ACC112 (cell line): ENCODE results near the gene PLD1.

ENCODE experiments used
- H2AFZ ChIP-seq: fragments of 200-600 bp; sonication (generic); one replicate; pipeline ENCODE4 v1.6.0; 2017; ENCODE audit warnings: antibody characterized with exemption, low read length; ENCODE audit not compliant: unreplicated experiment
- H3K27ac ChIP-seq: fragments of 200-600 bp; sonication (generic); 2 replicates; pipeline ENCODE4 v1.5.1; 2014; ENCODE audit warnings: low read depth, mild to moderate bottlenecking, antibody characterized with exemption, low read length, moderate library complexity
- H3K27me3 ChIP-seq: fragments of 200-600 bp; sonication (generic); 2 replicates; pipeline ENCODE4 v1.6.1; 2014; ENCODE audit warnings: mild to moderate bottlenecking, antibody characterized with exemption, low read length, moderate library complexity, mixed read lengths; ENCODE audit not compliant: insufficient read depth
- H3K36me3 ChIP-seq: fragments of 200-600 bp; sonication (generic); 2 replicates; pipeline ENCODE4 v1.6.1; 2016; ENCODE audit warnings: mild to moderate bottlenecking, antibody characterized with exemption, low read length, moderate library complexity, mixed read lengths; ENCODE audit not compliant: insufficient read depth
- H3K4me1 ChIP-seq: fragments of 200-600 bp; sonication (generic); one replicate; pipeline ENCODE4 v1.6.1; 2016; ENCODE audit warnings: low read length, mixed read lengths; ENCODE audit not compliant: insufficient read depth, unreplicated experiment, control insufficient read depth
- H3K4me3 ChIP-seq: fragments of 200-600 bp; sonication (generic); 2 replicates; pipeline ENCODE4 v1.5.1; 2014; ENCODE audit warnings: mild to moderate bottlenecking, low read depth, low read length
- H3K79me2 ChIP-seq: fragments of 200-600 bp; sonication (generic); one replicate; pipeline ENCODE4 v1.6.0; 2016; ENCODE audit warnings: low read length; ENCODE audit not compliant: control insufficient read depth, unreplicated experiment, insufficient read depth

PLD1 gene

DNA sequence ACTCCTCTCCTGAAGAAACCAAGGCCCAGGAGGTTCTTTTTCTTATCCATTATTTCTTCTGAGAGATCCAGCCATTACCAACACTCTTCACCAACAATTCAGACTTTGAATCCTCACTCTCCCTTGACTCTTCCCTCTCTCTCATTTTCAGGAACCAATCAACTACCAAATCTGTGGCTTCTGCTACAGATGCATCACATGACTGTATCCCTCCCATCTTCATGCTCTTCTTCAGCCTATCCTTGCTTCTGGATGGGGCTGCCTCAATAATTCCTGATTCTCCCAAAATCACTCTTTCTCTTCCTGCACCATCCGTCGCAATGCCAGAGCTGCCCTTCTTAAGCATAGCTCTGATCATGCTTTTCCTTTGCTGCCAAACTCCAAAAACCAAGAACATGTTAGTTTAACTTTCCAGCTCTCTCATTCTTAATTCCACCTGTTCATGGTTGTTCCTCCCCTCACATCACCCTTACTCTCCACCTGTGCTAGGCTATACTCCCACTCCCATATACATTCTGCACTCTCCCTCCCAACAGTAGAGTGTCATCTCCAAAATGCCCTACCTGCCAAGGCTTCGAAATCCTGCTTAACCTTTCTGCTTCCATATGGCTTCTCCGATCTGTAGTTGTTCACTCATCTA is 13.5 kb downstream of the PLD1 start:
- no peaks in the 10 kb centered on the region for H3K36me3 ChIP-seq
- peaks cover 26% of the 10 kb centered on the region for H3K79me2 ChIP-seq
- H3K4me3 ChIP-seq, result no peak overlapping the region
- H3K4me1 ChIP-seq, result peaks cover 47% of the 10 kb centered on the region
- no peaks in the 10 kb centered on the region for H3K27me3 ChIP-seq
- H3K27ac ChIP-seq, result peak overlapping the region; percentile 53; the same call in 1 of the 2 replicates
- no peak overlapping the region for H2AFZ ChIP-seq

- Histone ChIP-seq H3K27ac (peak overlapping the region; percentile 73; the same call in 1 of the 2 replicates), H3K79me2 (peaks cover 18% of the 10 kb centered on the region), H3K27me3 (no peaks in the 10 kb centered on the region), H3K36me3 (no peaks in the 10 kb centered on the region), H3K4me3 (no peak overlapping the region), H2AFZ (no peak overlapping the region), H3K4me1 (peaks cover 52% of the 10 kb centered on the region)
Observed at GRCh38 chr3:171792531-171792930, 17.8 kb downstream of the PLD1 start.

DNA sequence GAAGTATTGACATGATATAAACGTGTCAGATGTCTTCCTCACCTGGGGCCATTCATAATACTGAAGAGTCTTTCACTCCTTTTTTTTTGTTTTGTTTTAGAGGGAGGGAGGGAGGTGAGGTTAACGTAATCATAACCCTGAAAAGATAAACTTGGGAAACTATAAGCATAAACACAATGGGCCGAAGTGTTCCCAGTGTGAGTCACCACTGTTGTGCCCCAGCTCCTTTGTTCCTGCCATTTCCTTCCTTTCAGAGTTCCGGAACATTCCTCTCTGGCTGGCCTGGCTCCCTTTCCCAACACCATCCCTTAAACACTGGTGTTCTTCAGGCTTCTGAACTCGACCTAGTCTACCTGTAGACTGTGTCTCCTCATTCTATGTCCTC is 18.6 kb downstream of the PLD1 start:
- peaks cover 13% of the 10 kb centered on the region for H3K79me2 ChIP-seq
- H3K27me3 ChIP-seq, result no peaks in the 10 kb centered on the region
- peak overlapping the region; percentile 73 for H3K27ac ChIP-seq
- no peak overlapping the region for H2AFZ ChIP-seq
- peaks cover 48% of the 10 kb centered on the region for H3K4me1 ChIP-seq
- no peak overlapping the region for H3K4me3 ChIP-seq
- no peaks in the 10 kb centered on the region for H3K36me3 ChIP-seq

GRCh38 chr3:171790898-171791691 is 19.2 kb downstream of the PLD1 start:
- no peak overlapping the region for H2AFZ ChIP-seq
- peak overlapping the region; percentile 73 for H3K27ac ChIP-seq
- peaks cover 13% of the 10 kb centered on the region for H3K79me2 ChIP-seq
- H3K36me3 ChIP-seq, result no peaks in the 10 kb centered on the region
- H3K27me3 ChIP-seq, result no peaks in the 10 kb centered on the region
- H3K4me1 ChIP-seq, result peaks cover 48% of the 10 kb centered on the region
- no peak overlapping the region for H3K4me3 ChIP-seq

DNA sequence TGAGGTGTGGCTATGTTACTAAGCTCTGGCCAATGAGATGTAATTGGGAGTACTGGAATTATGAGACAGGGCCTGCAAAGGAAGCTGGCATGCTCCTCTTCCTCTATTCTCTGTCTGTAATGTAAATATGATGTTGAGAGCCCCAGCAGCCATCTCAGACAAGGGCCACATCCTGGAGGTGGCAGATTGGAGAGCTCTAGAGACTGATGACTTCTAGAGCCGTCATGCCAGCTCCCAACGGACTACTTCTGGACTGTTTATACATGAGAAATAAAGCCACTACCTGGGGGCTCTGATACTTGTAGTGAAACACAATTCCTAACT is 19.7 kb downstream of the PLD1 start:
- no peak overlapping the region for H3K4me3 ChIP-seq

DNA sequence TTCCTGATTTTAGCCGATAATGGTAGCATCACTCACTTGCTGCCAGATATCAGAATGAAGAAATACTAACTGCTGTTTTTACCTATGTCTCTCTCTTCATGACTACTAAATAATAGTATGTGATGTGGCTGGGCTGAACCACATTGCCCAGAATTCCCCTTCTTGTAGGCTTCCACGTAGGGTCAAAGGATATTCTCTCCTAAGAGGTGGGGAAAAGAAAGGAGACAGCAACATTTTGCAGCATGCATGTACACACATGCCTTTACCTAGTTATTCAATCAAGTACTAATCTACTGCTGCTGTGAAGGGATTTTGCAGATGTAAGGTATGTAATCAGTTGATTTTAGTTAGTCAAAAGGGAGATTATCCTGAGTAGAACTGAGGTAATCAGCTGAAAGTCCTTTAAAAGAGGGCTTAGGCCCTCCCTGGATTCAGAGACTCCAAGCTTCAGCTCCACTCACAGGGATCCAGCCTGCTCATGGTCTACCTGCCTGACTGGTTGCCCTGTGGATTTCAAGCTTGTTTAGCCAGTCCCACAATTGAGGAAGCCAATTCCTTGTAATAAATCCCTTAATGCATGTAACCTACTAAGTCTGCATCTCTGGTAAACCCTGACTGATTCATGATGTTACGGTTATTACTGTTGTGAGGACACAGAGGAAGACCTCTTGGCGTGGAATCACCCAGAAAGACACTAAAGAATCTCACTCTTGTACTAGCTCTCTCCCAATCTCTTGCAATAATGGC is 20.4 kb downstream of the PLD1 start:
- H3K27ac ChIP-seq, result peak overlapping the region; percentile 89; the same call in 1 of the 2 replicates
- no peaks in the 10 kb centered on the region for H3K27me3 ChIP-seq
- H3K79me2 ChIP-seq, result peaks cover 13% of the 10 kb centered on the region
- no peak overlapping the region for H3K4me3 ChIP-seq
- H3K36me3 ChIP-seq, result no peaks in the 10 kb centered on the region
- no peak overlapping the region for H2AFZ ChIP-seq
- H3K4me1 ChIP-seq, result peaks cover 48% of the 10 kb centered on the region

More for the DNA sequence above, 19.7 kb downstream of the PLD1 start:
- Histone ChIP-seq H2AFZ (no peak overlapping the region), H3K27me3 (no peaks in the 10 kb centered on the region), H3K79me2 (peaks cover 13% of the 10 kb centered on the region), H3K36me3 (no peaks in the 10 kb centered on the region), H3K27ac (no peak overlapping the region), H3K4me1 (peaks cover 48% of the 10 kb centered on the region)

DNA sequence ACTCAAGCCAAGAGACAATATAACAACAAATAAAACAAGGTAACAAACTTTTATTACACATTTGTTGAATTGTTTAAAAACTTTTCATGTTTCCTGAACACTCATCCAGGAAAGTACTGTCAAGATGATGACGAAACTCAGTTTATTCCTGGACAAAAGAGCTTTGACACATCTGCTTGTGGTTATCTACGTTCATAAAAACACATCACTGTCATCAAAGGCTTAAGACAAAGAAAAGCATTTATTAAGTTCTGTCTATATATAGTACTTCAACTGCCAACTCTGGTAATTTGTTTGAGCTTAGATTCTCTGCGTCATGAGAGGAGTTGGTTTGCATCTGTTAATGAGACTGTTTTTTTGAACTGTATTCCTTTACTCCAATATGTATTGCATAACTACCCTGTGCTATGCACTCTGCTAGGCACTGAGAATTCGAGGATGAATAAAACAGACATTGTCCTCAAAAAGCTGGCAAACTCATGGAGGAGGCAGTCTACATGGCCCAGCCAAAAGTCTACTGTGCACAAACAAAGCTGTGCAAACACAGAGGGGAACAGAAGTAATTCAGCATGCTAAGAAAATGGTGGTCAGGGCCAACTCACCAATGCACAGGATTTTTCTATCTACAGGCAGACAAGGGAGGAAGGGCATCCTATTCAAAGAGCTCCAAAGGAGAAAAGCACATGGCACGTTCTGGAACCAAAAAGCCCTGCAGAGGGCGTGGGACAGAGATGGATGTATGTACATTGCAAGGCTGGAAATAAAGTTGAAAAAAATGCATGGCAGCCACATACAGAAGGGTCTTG is 21.5 kb downstream of the PLD1 start:
- Histone ChIP-seq H3K4me3 (no peak overlapping the region), H3K4me1 (peaks cover 48% of the 10 kb centered on the region), H3K27ac (peak overlapping the region; percentile 89)

DNA sequence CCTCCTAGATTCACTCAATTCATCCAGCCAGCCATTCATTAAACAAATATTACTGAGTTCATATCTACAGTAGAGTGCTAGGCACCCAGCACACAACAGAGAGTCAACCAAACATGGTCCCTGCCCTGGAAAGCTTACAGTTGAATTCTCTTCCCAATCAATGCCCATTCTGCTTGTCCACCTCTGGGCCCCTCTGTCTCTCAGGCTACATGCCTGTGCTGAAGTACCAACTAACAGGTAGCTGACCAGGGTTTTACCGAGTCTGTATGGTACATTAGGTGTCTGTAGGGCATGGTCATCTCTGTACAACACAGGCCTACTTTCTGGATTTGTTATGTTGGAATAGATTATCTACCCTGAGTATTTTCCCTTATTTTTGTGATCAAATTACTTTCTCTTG is 23.3 kb downstream of the PLD1 start:
- Histone ChIP-seq H3K4me1 (peaks cover 45% of the 10 kb centered on the region), H3K27ac (no peak overlapping the region; the same call in 1 of the 2 replicates), H3K4me3 (no peak overlapping the region), H3K36me3 (no peaks in the 10 kb centered on the region), H3K79me2 (peaks cover 13% of the 10 kb centered on the region), H3K27me3 (no peaks in the 10 kb centered on the region), H2AFZ (no peak overlapping the region)

More for the DNA sequence above, 21.5 kb downstream of the PLD1 start:
- Histone ChIP-seq H3K79me2 (peaks cover 13% of the 10 kb centered on the region), H3K36me3 (no peaks in the 10 kb centered on the region), H3K27me3 (no peaks in the 10 kb centered on the region), H2AFZ (no peak overlapping the region)

- H3K79me2 ChIP-seq, result no peaks in the 10 kb centered on the region
Observed at GRCh38 chr3:171784937-171785336, 25.3 kb downstream of the PLD1 start.

GRCh38 chr3:171784387-171784786 is 25.9 kb downstream of the PLD1 start:
- Histone ChIP-seq H3K27me3 (no peaks in the 10 kb centered on the region), H2AFZ (no peak overlapping the region), H3K4me1 (peaks cover 31% of the 10 kb centered on the region), H3K27ac (no peak overlapping the region), H3K36me3 (no peaks in the 10 kb centered on the region), H3K79me2 (no peaks in the 10 kb centered on the region), H3K4me3 (no peak overlapping the region)

More at GRCh38 chr3:171784937-171785336, 25.3 kb downstream of the PLD1 start:
- Histone ChIP-seq H3K36me3 (no peaks in the 10 kb centered on the region), H2AFZ (no peak overlapping the region), H3K4me3 (no peak overlapping the region), H3K4me1 (peaks cover 35% of the 10 kb centered on the region), H3K27ac (no peak overlapping the region), H3K27me3 (no peaks in the 10 kb centered on the region)
